GM23338 (cell line): Measurements from ENCODE around the gene COG6. TPM values are rescaled to one million over a fixed set of nuclear protein-coding genes. Genes with fewer than 3 reads are reported as not detected.

Source experiments
- ATAC-seq: fragments of 200-7000 bp; cut with Tn5 transposase; 3 replicates; pipeline ENCODE4 v1.9.1; 2020
- DNase-seq: peaks from one replicate; pipeline ENCODE4 v3.0.0-alpha.2; 2015; ENCODE audit warnings: low spot score
- H2AFZ ChIP-seq: fragments of 200-600 bp; sonication (generic); 2 replicates; pipeline ENCODE4 v1.8.0; 2016; ENCODE audit warnings: antibody characterized with exemption, mild to moderate bottlenecking, moderate library complexity
- H3F3A ChIP-seq: fragments of 200-600 bp; sonication (generic); replicated peaks from 2 replicates; pipeline ENCODE4 v1.8.0; 2017; ENCODE audit warnings: antibody characterized with exemption, mixed run types, low read depth
- H3K27ac ChIP-seq: fragments of 200-600 bp; sonication (generic); 2 replicates; pipeline ENCODE4 v1.6.1; 2016; ENCODE audit warnings: low read depth
- H3K27me3 ChIP-seq: fragments of 200-600 bp; sonication (generic); 2 replicates; pipeline ENCODE4 v1.8.0; 2016; ENCODE audit warnings: mild to moderate bottlenecking, mixed run types, moderate library complexity; ENCODE audit not compliant: insufficient read depth
- H3K36me3 ChIP-seq: fragments of 200-600 bp; sonication (generic); 2 replicates; pipeline ENCODE4 v1.8.0; 2016; ENCODE audit warnings: mild to moderate bottlenecking; ENCODE audit not compliant: insufficient read depth
- H3K4me1 ChIP-seq: fragments of 200-600 bp; sonication (generic); 2 replicates; pipeline ENCODE4 v1.8.0; 2016; ENCODE audit warnings: mild to moderate bottlenecking, moderate library complexity; ENCODE audit not compliant: insufficient read depth
- H3K4me2 ChIP-seq: fragments of 200-600 bp; sonication (generic); 2 replicates; pipeline ENCODE4 v1.7.1; 2017; ENCODE audit warnings: mixed run types
- H3K4me3 ChIP-seq: fragments of 200-600 bp; sonication (generic); 2 replicates; pipeline ENCODE4 v1.6.1; 2016; ENCODE audit warnings: mixed run types
- H3K79me2 ChIP-seq: fragments of 200-600 bp; sonication (generic); replicated peaks from 2 replicates; pipeline ENCODE4 v1.8.0; 2017; ENCODE audit warnings: mild to moderate bottlenecking; ENCODE audit not compliant: insufficient read depth
- H3K9me2 ChIP-seq: fragments of 200-600 bp; sonication (generic); 2 replicates; pipeline ENCODE4 v1.8.0; 2017; ENCODE audit not compliant: insufficient read depth
- H4K20me1 ChIP-seq: fragments of 200-600 bp; sonication (generic); replicated peaks from 2 replicates; pipeline ENCODE4 v1.8.0; 2017; ENCODE audit warnings: mild to moderate bottlenecking; ENCODE audit not compliant: insufficient read depth
- H3K27ac Mint-ChIP-seq: 2 replicates; pipeline ENCODE4 v1.8.0; 2020; ENCODE audit warnings: inconsistent platforms, mild to moderate bottlenecking, moderate library complexity, mixed read lengths
- H3K27me3 Mint-ChIP-seq: 3 replicates; pipeline ENCODE4 v1.8.0; 2022; ENCODE audit warnings: low read depth, mild to moderate bottlenecking, moderate library complexity, mixed read lengths, inconsistent platforms; ENCODE audit not compliant: insufficient read depth, poor library complexity
- H3K36me3 Mint-ChIP-seq: 3 replicates; pipeline ENCODE4 v1.8.0; 2021; ENCODE audit warnings: low read depth, mild to moderate bottlenecking, inconsistent platforms, moderate library complexity, mixed read lengths
- H3K4me1 Mint-ChIP-seq: 3 replicates; pipeline ENCODE4 v1.8.0; 2020; ENCODE audit warnings: mild to moderate bottlenecking, inconsistent platforms, mixed read lengths
- H3K4me3 Mint-ChIP-seq: 3 replicates; pipeline ENCODE4 v1.8.0; 2021; ENCODE audit warnings: moderate library complexity, mild to moderate bottlenecking, inconsistent platforms, mixed read lengths
- H3K9me3 Mint-ChIP-seq: 3 replicates; pipeline ENCODE4 v1.8.0; 2020; ENCODE audit warnings: moderate library complexity, mild to moderate bottlenecking, inconsistent platforms, mixed read lengths
- CREB1 ChIP-seq: fragments of 250-450 bp; sonication (Bioruptor Pico); IDR thresholded peaks from 2 replicates; pipeline ENCODE4 v1.5.0; 2020; ENCODE audit warnings: low read depth, mild to moderate bottlenecking, moderate library complexity
- EZH2 ChIP-seq: fragments of 200-600 bp; sonication (generic); IDR thresholded peaks from one replicate; pipeline ENCODE4 v1.8.0; 2017; ENCODE audit warnings: antibody characterized with exemption, mild to moderate bottlenecking, low read depth; ENCODE audit not compliant: unreplicated experiment
- EZH2phosphoT487 ChIP-seq: fragments of 200-600 bp; sonication (generic); IDR thresholded peaks from one replicate; pipeline ENCODE4 v1.8.1; 2018; ENCODE audit warnings: antibody characterized with exemption; ENCODE audit not compliant: unreplicated experiment
- JUNB ChIP-seq: IDR thresholded peaks from one replicate; pipeline ENCODE4 v1.6.1; 2016; ENCODE audit warnings: antibody characterized with exemption; ENCODE audit not compliant: unreplicated experiment
- NANOG ChIP-seq: IDR thresholded peaks from 2 replicates; pipeline ENCODE4 v1.6.1; 2016; ENCODE audit warnings: antibody characterized with exemption, borderline replicate concordance
- STAT1 ChIP-seq: IDR thresholded peaks from one replicate; pipeline ENCODE4 v1.6.1; 2016; ENCODE audit warnings: antibody characterized with exemption; ENCODE audit not compliant: unreplicated experiment
- ZNF114 ChIP-seq: fragments of 250-450 bp; sonication (Bioruptor Pico); IDR thresholded peaks from 2 replicates; pipeline ENCODE4 v1.5.0; 2020; ENCODE audit warnings: mild to moderate bottlenecking, moderate library complexity
- ZNF331 ChIP-seq: fragments of 250-450 bp; sonication (Bioruptor Pico); IDR thresholded peaks from 2 replicates; pipeline ENCODE4 v1.5.0; 2020; ENCODE audit warnings: low read depth, mild to moderate bottlenecking, moderate library complexity
- polyA plus RNA-seq: library from polyadenylated mRNA; unstranded; fragments of >200 nt; fragmentation: Nextera tagmentation; extraction: Ambion mirVana; gene quantifications from 2 replicates; pipeline ENCODE4 v1.2.1, GENCODE V29; 2016
- total RNA-seq: library from RNA; depleted of rRNA; stranded (reverse); fragments of >200 nt; shearing (Covaris generic); gene quantifications from 2 replicates; pipeline ENCODE4 v1.2.3, GENCODE V29; 2014
- TF ChIP-seq, protein P1 (sequence below): IDR thresholded peaks from one replicate; pipeline ENCODE4 v1.6.1; 2018; ENCODE audit warnings: antibody characterized with exemption; ENCODE audit not compliant: unreplicated experiment
- TF ChIP-seq, protein P2 (sequence below): IDR thresholded peaks from 2 replicates; pipeline ENCODE4 v1.6.1; 2016; ENCODE audit warnings: antibody characterized with exemption
- TF ChIP-seq, protein P3 (sequence below), 2 experiments: fragments of 200-600 bp in 1 of 2; sonication (generic) in 1 of 2; conservative IDR thresholded peaks; 2 replicates each; pipeline versions ENCODE4 v1.5.1 to v1.6.1; 2016 to 2017; ENCODE audit warnings: antibody characterized with exemption in 2 of 2, low read depth in 2 of 2, mild to moderate bottlenecking in 2 of 2, moderate library complexity in 1 of 2
- TF ChIP-seq, protein P4 (sequence below): fragments of 250-450 bp; sonication (Bioruptor Pico); IDR thresholded peaks from 2 replicates; pipeline ENCODE4 v1.5.0; 2020; ENCODE audit warnings: mild to moderate bottlenecking, moderate library complexity

The COG6 gene
- total and polyA plus RNA-seq, 2 experiments from 2014 or later = 10.0 to 23.6 TPM

DNA sequence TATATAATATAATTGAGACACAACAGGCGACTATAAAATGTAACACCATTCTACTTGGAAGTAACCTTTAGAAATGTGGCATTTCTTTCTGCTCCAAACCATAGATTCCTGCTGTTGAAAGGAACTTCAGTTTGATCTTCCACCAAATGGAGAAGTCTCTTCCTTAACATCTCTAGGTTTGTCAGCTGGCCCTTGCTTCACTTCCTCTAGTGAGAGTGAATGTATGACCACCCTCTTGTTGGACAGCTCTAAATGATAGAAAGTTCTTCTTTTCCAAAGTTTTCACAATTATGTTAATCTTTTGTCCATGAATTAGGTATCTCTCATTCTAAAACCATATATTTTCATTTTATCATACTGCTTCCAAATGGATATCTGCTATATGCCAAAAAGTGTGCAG lies 13.8 kb upstream of the COG6 start (continued):
- TF ChIP-seq, protein P1, sequence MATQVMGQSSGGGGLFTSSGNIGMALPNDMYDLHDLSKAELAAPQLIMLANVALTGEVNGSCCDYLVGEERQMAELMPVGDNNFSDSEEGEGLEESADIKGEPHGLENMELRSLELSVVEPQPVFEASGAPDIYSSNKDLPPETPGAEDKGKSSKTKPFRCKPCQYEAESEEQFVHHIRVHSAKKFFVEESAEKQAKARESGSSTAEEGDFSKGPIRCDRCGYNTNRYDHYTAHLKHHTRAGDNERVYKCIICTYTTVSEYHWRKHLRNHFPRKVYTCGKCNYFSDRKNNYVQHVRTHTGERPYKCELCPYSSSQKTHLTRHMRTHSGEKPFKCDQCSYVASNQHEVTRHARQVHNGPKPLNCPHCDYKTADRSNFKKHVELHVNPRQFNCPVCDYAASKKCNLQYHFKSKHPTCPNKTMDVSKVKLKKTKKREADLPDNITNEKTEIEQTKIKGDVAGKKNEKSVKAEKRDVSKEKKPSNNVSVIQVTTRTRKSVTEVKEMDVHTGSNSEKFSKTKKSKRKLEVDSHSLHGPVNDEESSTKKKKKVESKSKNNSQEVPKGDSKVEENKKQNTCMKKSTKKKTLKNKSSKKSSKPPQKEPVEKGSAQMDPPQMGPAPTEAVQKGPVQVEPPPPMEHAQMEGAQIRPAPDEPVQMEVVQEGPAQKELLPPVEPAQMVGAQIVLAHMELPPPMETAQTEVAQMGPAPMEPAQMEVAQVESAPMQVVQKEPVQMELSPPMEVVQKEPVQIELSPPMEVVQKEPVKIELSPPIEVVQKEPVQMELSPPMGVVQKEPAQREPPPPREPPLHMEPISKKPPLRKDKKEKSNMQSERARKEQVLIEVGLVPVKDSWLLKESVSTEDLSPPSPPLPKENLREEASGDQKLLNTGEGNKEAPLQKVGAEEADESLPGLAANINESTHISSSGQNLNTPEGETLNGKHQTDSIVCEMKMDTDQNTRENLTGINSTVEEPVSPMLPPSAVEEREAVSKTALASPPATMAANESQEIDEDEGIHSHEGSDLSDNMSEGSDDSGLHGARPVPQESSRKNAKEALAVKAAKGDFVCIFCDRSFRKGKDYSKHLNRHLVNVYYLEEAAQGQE = no peak
- TF ChIP-seq, protein P2, sequence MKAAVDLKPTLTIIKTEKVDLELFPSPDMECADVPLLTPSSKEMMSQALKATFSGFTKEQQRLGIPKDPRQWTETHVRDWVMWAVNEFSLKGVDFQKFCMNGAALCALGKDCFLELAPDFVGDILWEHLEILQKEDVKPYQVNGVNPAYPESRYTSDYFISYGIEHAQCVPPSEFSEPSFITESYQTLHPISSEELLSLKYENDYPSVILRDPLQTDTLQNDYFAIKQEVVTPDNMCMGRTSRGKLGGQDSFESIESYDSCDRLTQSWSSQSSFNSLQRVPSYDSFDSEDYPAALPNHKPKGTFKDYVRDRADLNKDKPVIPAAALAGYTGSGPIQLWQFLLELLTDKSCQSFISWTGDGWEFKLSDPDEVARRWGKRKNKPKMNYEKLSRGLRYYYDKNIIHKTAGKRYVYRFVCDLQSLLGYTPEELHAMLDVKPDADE = no peak
- TF ChIP-seq CREB1 (CRISPR knock-in tag) (no peak), JUNB (no peak), STAT1 (no peak), ZNF331 (CRISPR knock-in tag) (no peak), ZNF114 (no peak), NANOG (no peak)

DNA sequence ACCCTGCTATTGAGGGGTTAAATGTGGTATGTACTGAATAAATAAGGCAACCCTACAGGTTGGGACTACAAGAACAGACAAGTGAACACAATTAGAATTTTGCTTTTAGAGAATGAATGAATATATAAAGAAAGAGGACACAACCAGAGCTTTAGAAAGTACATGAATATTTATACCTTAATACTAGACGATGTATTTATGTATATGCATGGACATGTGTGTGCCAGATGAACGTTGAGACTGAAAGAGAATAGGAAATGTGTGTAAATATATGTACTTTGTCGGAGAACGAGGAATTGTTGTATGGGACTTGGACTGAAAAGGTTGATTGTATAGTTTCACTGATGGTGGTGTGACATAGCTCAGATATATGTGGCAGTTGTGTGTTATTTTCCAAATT lies 9.3 kb upstream of the COG6 start:
- Histone ChIP-seq H3K27ac (no peak overlapping the region), H3K4me1 (no peaks in the 10 kb centered on the region), H3K36me3 (no peaks in the 10 kb centered on the region), H3K4me2 (no peak overlapping the region), H3K4me3 (no peak overlapping the region), H2AFZ (no peak overlapping the region), H3K79me2 (no peaks in the 10 kb centered on the region), H3K27me3 (no peaks in the 10 kb centered on the region), H3K9me2 (no peaks in the 10 kb centered on the region), H4K20me1 (no peaks in the 10 kb centered on the region), H3F3A (no peaks in the 10 kb centered on the region)
- H3K27ac Mint-ChIP-seq = no peak overlapping the region
- H3K4me1 Mint-ChIP-seq = no peaks in the 10 kb centered on the region
- ATAC-seq (no peak), DNase-seq (no peak)
- H3K36me3 Mint-ChIP-seq = no peaks in the 10 kb centered on the region
- no peaks in the 10 kb centered on the region for H3K9me3 Mint-ChIP-seq
- no peak overlapping the region for H3K4me3 Mint-ChIP-seq
- H3K27me3 Mint-ChIP-seq = peaks cover 2% of the 10 kb centered on the region
- TF ChIP-seq STAT1 (no peak), EZH2phosphoT487 (no peak), ZNF331 (CRISPR knock-in tag) (no peak), CREB1 (CRISPR knock-in tag) (no peak), NANOG (no peak), EZH2 (no peak)
- TF ChIP-seq, protein P2 = no peak
- TF ChIP-seq, protein P3, sequence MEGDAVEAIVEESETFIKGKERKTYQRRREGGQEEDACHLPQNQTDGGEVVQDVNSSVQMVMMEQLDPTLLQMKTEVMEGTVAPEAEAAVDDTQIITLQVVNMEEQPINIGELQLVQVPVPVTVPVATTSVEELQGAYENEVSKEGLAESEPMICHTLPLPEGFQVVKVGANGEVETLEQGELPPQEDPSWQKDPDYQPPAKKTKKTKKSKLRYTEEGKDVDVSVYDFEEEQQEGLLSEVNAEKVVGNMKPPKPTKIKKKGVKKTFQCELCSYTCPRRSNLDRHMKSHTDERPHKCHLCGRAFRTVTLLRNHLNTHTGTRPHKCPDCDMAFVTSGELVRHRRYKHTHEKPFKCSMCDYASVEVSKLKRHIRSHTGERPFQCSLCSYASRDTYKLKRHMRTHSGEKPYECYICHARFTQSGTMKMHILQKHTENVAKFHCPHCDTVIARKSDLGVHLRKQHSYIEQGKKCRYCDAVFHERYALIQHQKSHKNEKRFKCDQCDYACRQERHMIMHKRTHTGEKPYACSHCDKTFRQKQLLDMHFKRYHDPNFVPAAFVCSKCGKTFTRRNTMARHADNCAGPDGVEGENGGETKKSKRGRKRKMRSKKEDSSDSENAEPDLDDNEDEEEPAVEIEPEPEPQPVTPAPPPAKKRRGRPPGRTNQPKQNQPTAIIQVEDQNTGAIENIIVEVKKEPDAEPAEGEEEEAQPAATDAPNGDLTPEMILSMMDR (conservative IDR thresholded peaks at IDR 0.05; ENCODE audit: low read depth in 2 of 2) = no peak
- TF ChIP-seq, protein P4, sequence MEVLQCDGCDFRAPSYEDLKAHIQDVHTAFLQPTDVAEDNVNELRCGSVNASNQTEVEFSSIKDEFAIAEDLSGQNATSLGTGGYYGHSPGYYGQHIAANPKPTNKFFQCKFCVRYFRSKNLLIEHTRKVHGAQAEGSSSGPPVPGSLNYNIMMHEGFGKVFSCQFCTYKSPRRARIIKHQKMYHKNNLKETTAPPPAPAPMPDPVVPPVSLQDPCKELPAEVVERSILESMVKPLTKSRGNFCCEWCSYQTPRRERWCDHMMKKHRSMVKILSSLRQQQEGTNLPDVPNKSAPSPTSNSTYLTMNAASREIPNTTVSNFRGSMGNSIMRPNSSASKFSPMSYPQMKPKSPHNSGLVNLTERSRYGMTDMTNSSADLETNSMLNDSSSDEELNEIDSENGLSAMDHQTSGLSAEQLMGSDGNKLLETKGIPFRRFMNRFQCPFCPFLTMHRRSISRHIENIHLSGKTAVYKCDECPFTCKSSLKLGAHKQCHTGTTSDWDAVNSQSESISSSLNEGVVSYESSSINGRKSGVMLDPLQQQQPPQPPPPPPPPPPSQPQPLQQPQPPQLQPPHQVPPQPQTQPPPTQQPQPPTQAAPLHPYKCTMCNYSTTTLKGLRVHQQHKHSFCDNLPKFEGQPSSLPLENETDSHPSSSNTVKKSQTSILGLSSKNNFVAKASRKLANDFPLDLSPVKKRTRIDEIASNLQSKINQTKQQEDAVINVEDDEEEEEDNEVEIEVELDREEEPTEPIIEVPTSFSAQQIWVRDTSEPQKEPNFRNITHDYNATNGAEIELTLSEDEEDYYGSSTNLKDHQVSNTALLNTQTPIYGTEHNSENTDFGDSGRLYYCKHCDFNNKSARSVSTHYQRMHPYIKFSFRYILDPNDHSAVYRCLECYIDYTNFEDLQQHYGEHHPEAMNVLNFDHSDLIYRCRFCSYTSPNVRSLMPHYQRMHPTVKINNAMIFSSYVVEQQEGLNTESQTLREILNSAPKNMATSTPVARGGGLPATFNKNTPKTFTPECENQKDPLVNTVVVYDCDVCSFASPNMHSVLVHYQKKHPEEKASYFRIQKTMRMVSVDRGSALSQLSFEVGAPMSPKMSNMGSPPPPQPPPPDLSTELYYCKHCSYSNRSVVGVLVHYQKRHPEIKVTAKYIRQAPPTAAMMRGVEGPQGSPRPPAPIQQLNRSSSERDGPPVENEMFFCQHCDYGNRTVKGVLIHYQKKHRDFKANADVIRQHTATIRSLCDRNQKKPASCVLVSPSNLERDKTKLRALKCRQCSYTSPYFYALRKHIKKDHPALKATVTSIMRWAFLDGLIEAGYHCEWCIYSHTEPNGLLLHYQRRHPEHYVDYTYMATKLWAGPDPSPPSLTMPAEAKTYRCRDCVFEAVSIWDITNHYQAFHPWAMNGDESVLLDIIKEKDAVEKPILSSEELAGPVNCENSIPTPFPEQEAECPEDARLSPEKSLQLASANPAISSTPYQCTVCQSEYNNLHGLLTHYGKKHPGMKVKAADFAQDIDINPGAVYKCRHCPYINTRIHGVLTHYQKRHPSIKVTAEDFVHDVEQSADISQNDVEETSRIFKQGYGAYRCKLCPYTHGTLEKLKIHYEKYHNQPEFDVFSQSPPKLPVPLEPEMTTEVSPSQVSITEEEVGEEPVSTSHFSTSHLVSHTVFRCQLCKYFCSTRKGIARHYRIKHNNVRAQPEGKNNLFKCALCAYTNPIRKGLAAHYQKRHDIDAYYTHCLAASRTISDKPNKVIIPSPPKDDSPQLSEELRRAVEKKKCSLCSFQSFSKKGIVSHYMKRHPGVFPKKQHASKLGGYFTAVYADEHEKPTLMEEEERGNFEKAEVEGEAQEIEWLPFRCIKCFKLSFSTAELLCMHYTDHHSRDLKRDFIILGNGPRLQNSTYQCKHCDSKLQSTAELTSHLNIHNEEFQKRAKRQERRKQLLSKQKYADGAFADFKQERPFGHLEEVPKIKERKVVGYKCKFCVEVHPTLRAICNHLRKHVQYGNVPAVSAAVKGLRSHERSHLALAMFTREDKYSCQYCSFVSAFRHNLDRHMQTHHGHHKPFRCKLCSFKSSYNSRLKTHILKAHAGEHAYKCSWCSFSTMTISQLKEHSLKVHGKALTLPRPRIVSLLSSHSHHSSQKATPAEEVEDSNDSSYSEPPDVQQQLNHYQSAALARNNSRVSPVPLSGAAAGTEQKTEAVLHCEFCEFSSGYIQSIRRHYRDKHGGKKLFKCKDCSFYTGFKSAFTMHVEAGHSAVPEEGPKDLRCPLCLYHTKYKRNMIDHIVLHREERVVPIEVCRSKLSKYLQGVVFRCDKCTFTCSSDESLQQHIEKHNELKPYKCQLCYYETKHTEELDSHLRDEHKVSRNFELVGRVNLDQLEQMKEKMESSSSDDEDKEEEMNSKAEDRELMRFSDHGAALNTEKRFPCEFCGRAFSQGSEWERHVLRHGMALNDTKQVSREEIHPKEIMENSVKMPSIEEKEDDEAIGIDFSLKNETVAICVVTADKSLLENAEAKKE = no peak
